Measurements from ENCODE around the gene GYS1. TPM values are rescaled to one million over a fixed set of nuclear protein-coding genes. Genes with fewer than 3 reads are reported as not detected.
"Not testable (repeated sequence)": the region's sequence is repeated elsewhere in the genome, so short reads cannot be mapped to it uniquely, and the experiment has no call there.

The GYS1 gene
- 23.1 and 28.9 TPM in 2 replicates for total RNA-seq (2014; rRNA removed; shearing (Covaris generic))
- polyA plus RNA-seq (2016; fragmentation: Nextera tagmentation; extraction: Ambion mirVana) = 15.9 and 19.9 TPM in 2 replicates
- long read RNA-seq, partial matches to known transcripts = 2 of 2 reads
- long read RNA-seq, other reads (novel, unspliced or antisense) = 0 of 2 reads

- no peaks in the 10 kb centered on the region for H3K9me3 Mint-ChIP-seq
- H4K20me1 ChIP-seq (replicated peaks; ENCODE audit: insufficient read depth) = peaks cover 4% of the 10 kb centered on the region
- H3K9me2 ChIP-seq (ENCODE audit: insufficient read depth) = no peaks in the 10 kb centered on the region
- H3K27me3 ChIP-seq (ENCODE audit: insufficient read depth) = no peaks in the 10 kb centered on the region
- peaks cover 30% of the 10 kb centered on the region for H3K4me1 Mint-ChIP-seq
- 0 out of 2 replicates have a peak, but pooled peaks cover 7% of the 10 kb centered on the region for H3F3A ChIP-seq (replicated peaks; ENCODE audit: low read depth)
- peaks cover 13% of the 10 kb centered on the region; the same call in 1 of the 2 replicates for H3K4me1 ChIP-seq (ENCODE audit: insufficient read depth)
- H3K27ac Mint-ChIP-seq = peak within 1 kb of the TSS; percentile 98
- H3K79me2 ChIP-seq (replicated peaks; ENCODE audit: insufficient read depth) = peaks cover 59% of the 10 kb centered on the region
- DNase-seq (ENCODE audit: low spot score) = peak; percentile 100
- H3K4me2 ChIP-seq = peak within 1 kb of the TSS; percentile 98
- ATAC-seq = peak; percentile 87
- H2AFZ ChIP-seq = peak within 1 kb of the TSS; percentile 92
- H3K4me3 ChIP-seq = peak within 1 kb of the TSS; percentile 100
- H3K27me3 Mint-ChIP-seq (ENCODE audit: insufficient read depth, low read depth, poor library complexity) = peaks cover 15% of the 10 kb centered on the region
- peak within 1 kb of the TSS; percentile 81 for H3K27ac ChIP-seq (ENCODE audit: low read depth)
- peaks cover 27% of the 10 kb centered on the region for H3K36me3 Mint-ChIP-seq (ENCODE audit: low read depth)
- peaks cover 2% of the 10 kb centered on the region; the same call in 1 of the 2 replicates for H3K36me3 ChIP-seq (ENCODE audit: insufficient read depth)
- TF ChIP-seq STAT1 (IDR thresholded peaks at IDR 0.05; ENCODE audit: unreplicated experiment) (no peak), POLR2AphosphoS5 (IDR thresholded peaks at IDR 0.05; ENCODE audit: low read depth) (peak; percentile 97), NANOG (IDR thresholded peaks at IDR 0.05; ENCODE audit: borderline replicate concordance) (no peak), EZH2phosphoT487 (IDR thresholded peaks at IDR 0.05; ENCODE audit: unreplicated experiment) (no peak), EZH2 (IDR thresholded peaks at IDR 0.05; ENCODE audit: low read depth, unreplicated experiment) (no peak), ZNF331 (CRISPR knock-in tag; IDR thresholded peaks at IDR 0.05; ENCODE audit: low read depth) (no peak), REST (IDR thresholded peaks at IDR 0.05; ENCODE audit: unreplicated experiment) (no peak), ETS1 (IDR thresholded peaks at IDR 0.05) (peak; percentile 82), CREB1 (CRISPR knock-in tag; IDR thresholded peaks at IDR 0.05; ENCODE audit: low read depth) (peak; percentile 84), ZNF114 (CRISPR knock-in tag; IDR thresholded peaks at IDR 0.05) (no peak), CTCF (conservative IDR thresholded peaks at IDR 0.05; ENCODE audit: low read depth in 2 of 2) (peak; percentile 71)
- peak within 1 kb of the TSS; percentile 96 for H3K4me3 Mint-ChIP-seq
Measured at GRCh38 chr19:48993175-48994034, at the start of gene GYS1, which contains the start of gene RUVBL2. TSS of gene GYS1 (minus strand) at chr19:48993309. CDS start at chr19:48993112, 197 bp downstream. TSS of gene RUVBL2 (plus strand) at chr19:48993887. CDS start at chr19:48993912, 25 bp downstream.

- H4K20me1 ChIP-seq (replicated peaks; ENCODE audit: insufficient read depth); H2AFZ ChIP-seq; DNase-seq (ENCODE audit: low spot score); H3K4me2 ChIP-seq; H3K9me2 ChIP-seq (ENCODE audit: insufficient read depth); H3K27ac Mint-ChIP-seq; H3K27ac ChIP-seq (ENCODE audit: low read depth); H3K79me2 ChIP-seq (replicated peaks; ENCODE audit: insufficient read depth); H3K9me3 Mint-ChIP-seq; H3K36me3 ChIP-seq (ENCODE audit: insufficient read depth); H3K27me3 ChIP-seq (ENCODE audit: insufficient read depth); ATAC-seq; H3F3A ChIP-seq (replicated peaks; ENCODE audit: low read depth); H3K27me3 Mint-ChIP-seq (ENCODE audit: insufficient read depth, low read depth, poor library complexity); H3K4me3 Mint-ChIP-seq; H3K36me3 Mint-ChIP-seq (ENCODE audit: low read depth); H3K4me1 ChIP-seq (ENCODE audit: insufficient read depth); H3K4me1 Mint-ChIP-seq; H3K4me3 ChIP-seq: not testable (repeated sequence)
Measured at GRCh38 chr19:49042666-49043065, 49.6 kb upstream of the GYS1 start.
